Activated T-helper 9 cell treated with anti-CD3 and anti-CD28 coated beads, Interleukin-2, amount 50 U/mL, for 16 hours (primary cell): ENCODE data around the gene CRACDL.

Experiments used
- DNase-seq: peaks from one replicate; pipeline ENCODE4 v3.0.0-alpha.2; 2020; ENCODE audit warnings: low read depth

Gene CRACDL

DNA sequence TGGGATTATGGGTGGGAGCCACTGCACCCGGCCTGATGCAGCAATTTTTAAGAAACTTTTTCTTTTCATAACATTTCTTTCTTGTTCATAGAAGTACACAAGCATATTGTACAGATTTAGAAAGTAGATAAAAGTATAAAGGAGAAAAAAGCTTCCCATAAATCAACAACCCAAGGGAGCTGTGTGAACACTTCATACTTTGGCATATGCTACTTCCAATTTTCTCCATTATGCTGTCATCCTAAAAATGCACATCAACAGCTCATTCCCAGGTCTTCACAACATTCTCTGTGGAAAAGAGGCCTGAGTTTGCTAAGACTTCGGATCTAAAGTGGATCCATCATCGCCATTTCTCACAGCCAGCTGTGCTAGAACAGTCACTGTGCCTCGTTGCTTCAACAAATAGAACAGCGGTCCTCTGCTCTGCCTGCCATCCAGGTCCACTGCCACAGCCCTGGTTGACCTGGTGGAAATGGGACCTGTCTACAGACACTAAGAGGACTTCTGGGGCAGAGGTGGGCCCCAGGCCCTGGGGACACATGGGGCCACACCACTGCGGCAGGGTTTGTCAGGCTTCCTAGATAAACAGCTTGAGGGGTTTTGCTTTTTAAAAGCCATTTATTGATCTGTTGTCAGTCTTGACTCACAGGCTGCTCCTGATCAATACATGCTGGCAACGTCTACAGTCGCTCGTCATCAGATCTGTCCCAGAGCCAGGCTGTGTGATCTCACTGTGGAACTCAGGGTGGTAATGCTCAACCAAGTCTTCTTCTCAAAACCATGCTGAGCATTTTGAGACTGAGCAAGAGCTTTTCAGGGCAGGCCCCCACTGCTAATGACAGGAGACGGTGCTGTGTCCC, 132.4 kb downstream of the CRACDL start:
- DNase-seq = no peak

DNA sequence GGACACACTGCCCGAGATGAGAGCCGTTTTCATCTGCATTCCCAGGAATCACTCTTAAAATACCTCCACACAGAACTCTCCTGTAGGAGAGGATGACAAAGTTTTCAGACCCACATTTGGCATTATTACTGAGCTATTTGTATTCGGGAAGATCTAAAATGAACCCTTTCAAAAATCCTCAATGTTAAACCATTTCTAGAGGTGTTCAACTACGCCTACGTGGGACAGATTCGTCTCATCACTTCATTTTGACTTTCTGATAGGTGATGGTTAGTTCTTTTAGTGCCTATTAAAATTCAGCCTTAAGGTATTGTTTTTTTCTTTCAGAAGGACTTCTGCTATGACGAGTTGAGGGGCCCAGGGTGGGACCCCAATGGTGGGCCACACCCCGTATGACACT, 133.7 kb downstream of the CRACDL start:
- DNase-seq = no peak

DNA sequence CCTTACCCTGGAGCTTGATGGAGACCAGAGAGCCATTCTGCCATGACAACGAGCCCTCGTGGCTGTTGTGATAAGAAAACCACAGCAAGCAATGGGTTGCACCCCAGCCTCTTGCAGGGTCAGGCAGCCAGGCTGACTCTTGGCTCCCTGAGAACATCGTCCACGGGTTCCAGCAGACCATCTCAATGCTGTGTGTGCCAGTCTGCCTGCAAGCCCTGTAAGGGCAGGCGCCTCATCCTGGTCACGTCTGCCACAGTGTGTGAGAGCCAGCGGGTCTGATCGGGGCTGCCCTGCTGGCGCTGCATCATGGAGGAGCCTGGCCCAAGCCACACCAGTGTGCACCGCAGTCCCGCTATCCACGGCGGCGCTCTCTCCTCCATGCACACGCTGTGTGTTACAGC, 134.1 kb downstream of the CRACDL start:
- DNase-seq = no peak

DNA sequence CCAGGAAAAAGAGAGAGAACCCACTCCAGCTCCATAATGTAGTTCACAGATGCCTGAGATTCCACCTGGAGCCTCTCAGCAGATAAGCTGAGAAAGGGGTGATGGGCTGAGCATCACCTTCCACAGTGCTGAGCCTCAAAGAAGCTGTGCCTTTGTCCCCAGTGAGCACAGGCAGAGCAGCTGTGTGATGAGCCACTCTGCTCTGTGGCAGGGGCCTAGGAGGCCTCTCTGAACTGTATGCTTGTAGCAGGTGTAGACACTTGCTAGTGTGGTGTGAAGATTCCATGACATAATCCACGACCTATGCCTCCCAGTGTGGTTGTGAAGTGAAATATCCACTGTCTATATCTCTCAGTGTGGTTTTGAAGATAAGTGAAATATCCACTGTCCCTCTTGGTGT, 134.7 kb downstream of the CRACDL start:
- DNase-seq = no peak

DNA sequence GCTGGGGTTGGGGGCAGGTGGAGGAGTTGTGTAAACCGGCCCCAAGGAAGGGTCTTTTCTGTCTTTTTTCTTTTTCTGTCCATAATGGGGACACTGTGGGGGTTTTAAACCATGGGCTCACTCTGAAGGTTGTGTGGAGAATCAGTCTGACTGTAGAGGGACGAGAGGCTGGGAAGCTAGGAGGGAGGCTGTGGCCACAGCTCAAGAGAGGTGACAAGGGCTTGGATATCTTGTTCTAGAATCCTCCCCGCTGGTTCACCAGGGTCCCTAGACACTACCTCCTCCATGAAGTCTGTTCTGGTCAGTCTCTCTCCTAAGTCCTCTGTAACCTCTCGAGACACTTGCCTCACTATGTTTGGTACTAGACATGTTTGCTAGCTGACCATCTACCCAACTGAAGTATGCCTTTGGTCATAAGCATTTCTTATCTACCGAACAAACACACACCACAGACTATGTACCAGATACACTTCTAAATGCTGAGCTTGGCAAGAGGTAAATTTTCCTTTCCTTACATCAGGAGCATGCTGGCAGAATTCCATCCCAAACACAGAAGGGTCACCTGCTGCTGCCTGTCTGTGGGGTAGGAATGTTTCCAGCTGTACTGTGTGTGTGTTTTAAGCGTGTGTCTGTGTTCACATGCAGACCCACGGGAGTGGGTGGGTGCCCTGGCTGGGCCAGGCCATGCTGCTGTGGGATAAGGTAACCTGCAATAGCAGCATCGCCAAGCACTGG, 135.5 kb downstream of the CRACDL start:
- DNase-seq = no peak

DNA sequence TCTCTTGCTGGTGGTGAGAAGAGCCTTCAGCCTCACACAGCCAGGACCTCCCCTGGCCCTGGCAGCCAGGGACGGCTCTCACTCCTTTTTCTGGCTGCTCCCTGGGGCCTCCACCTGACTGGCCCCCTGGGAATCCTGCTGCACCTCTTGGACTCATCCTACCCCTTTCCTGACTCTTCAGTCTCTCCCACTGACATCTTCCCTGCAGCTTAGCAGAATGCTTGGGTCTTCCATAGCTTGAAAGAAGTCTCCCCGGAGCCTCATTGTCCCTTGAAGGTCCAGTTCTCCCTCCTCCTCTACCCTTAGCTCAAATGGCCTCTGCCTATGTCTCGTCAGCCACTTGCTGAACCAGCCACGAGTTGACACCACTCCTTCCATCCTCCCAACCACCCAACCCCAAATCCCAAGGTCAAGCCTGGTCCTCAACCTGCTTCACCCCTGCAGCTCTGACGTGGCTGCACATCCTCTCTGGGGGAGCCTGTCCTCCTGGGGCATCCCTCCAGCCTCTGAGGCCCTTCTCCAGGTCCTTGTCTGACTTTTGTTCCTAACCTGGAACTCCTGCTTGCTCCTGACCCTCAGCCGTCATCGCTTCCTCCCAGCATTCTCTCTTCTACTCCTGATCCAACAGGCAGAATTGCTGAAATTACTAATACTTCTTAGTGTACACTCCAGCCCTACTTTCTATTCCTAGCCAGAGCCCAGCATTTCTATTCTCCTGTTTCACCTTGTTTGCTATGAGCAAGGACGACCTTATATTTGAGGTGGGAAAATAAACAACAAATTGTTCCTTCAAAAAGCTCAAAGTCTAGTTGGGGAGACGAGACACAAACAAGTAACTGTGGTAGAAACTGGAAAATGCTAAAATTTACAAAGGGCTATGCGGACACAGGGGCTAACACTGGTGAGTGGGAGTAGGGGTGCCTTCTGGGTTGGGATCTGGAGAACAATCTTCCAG, 136.4 kb downstream of the CRACDL start:
- DNase-seq = no peak

DNA sequence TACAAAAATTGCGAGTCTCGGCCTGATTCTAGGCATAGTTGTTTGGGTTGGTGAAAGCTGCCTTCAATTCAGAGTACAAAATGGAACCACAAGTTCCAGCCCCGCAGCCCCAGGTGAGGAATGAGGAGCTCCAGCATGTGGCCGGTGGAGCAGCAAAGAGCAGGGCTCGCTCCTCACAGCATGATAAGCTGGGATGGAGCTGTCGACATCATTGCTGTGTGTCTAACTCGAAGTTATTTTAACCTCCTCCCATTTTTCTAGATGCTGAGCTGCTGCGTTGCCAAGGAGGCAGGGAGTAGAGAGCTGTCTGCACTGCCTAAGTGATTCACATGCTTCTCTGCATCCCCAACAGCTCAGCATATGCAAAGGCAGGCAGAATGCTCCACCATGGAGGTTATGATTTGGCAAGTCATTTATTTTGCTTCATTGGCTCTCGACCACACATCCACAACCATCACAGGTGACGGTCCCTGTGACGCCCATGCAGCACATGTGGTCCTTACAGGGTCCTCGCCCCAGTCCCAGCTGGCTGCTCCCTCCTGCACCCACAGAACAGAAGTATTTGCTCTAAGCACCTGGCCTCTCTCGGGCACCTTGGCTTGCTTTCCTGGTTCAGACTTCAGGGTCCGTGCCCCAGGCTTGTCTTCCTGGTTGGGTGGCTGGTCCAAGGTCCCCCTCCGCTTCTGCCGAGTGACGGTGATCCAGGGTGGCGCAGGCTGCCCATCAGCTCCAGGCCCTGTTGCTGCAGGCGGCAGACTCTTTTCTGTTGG, 139.1 kb downstream of the CRACDL start:
- no peak for DNase-seq

DNA sequence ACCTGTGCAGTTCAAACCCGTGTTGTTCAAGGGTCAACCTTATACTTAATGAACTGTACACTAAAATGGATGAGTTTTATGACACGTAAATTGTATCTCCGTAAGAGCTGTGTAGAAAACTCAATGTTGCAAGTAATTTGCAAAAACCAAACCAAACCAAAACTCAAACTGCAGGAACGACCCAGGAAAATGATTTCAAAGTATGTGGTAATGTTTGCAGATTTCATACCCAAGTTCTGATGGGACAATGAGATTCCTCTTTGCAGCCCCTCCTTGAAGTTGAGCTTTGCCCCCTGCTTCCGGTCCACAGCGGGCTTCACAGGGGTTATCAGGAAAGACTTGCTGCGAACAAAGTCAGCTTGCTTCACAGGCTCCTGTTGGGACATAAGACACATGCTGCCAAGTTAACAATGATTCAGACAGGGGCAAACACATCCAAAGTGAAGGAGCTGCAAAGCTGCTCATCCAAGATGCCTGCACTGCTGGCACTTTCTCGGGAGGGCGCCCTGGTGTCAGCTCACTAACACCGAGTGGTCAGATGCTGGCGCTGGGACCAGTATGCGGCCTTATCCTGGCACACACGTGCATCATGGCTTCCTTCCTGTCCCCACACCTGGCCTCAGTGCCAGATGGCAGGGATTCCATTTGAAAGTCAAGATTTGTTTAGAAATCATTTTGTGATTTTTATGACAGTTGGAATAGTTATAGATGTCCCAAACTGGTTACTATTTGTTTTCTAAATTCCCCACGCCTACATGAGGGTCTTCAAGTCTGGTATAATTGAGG, 139.9 kb downstream of the CRACDL start:
- DNase-seq = no peak

DNA sequence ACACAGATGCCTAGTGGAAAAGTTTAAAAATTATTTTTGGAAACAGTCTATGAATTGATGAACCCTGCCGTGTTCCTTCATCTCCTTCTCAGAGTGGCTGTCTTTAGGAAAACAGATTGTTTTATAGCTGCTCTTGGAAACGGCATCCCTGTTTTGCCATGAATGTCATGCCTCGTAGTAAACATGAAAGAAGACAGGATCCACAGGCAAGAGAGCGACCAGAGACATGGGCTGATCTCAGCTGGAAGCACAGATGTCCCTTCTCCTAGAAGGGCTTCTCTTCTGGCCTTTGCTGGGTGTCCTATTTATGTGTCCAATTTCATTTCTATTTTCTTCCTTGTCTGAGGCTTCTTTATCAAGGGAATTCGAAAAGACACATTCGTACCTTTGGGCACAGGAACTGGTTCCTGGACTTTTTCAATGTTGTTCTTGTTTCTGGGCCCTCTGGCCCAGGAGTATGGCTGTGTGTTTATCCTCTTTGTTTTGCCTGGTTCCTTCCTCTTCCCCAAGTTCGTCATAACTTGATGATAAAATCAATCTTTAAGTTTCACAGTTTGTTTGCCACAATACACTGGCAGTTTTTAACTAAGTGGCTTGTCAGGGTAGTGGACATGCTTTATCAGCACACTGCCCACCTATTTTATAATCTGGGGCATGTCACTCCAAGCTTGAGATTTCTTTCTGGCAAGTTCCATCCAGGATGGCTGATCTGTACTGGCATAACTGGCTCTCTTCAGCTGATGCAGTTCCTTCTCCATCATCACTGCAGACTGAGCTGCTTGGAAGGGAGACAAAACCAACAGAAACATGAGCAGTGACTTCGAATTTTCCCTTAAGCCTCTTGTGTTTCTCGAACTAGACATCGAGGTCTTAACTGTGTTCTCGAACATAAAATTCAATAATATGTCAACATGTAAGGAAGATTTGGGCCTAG, 141.9 kb downstream of the CRACDL start:
- DNase-seq = no peak

DNA sequence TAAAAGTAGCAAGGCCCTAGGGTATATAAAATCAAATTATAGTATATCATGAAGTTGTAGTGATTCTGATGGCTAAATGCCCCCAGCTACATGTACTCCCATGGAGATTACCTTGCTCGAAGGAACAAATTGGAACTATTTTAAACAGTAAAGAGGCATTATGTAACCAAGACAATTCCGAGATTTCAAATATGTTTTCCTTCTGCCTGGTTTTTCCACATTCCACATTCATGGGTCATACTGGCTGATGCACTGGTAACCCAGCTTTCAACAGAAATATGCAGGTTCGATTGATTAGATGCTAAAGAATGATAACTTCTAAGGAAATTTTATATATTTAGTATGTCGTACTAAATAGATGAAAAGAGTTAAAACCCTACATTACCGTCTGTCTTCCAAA, 142.8 kb downstream of the CRACDL start:
- no peak for DNase-seq

DNA sequence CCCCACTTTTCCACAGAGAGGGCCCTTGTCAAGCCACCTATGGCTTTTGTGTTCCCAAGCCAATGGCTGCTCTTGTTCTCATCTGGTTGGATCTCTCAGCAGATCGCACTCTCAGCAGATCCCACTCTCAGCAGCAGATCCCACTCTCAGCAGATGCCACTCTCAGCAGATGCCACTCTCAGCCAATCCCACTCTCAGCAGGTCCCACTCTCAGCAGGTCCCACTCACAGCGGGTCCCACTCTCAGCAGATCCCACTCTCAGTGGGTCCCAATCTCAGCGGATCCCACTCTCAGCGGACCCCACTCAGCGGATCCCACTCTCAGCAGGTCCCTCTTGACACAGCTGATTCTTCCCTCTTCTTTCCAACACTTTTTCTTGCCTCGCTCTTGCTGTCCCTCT, 145.8 kb downstream of the CRACDL start:
- no peak for DNase-seq

DNA sequence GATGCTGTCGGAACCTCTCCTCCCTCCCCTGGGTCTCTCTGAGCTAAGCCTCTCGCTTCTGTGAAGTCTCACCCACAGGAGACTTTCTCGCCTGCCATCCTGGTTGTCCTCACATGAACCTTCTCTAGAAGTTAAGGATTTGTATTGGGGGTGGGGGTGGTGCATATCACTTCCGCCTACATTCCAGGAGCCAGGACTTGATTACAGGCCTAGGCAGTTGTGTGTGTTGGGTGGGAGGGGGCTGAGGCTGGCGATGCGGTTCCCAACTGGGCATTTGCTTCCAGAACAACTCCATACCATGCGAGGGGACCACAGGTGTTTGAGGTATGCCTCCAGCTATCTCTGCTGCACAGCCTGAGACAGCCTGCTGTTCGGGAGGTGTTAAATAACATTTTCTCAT, 148.3 kb downstream of the CRACDL start:
- no peak for DNase-seq

DNA sequence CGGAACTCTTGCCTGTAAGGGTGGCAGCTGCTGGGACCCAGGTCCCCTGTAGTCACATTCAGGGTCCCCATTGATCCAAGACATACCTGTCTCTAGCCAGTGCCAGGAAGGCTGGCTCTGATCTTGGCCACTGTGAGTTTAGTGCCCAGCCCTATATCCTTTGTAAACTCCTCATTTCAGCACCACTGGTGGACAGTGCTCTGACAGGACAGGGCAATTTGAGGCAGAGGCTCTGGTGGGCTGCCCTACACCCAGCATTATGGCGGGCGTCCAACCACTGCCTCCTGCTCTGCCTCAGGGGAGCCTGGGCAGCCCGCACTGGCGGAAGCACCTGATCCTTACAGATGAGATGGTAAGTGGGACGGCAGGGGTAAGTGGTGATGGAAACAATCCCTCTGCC, 149.8 kb downstream of the CRACDL start:
- no peak for DNase-seq

DNA sequence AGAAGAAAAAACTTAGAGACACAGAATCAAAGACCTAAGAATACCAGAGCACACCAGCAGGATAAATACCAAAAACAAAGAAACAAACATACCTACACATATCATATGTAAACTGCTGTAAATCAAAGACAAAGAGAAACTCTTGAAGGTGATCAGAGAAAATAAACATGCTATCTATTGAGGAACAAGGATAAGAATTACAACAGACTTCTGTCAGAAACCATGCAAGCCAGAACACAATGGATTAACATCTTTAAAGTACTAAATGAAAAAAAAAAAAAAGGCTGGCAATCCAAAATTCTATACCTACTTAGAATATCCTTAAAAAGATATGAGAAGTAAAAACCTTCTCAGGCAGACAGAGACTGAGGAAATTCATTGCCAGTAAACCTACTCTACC, 153.5 kb downstream of the CRACDL start:
- no peak for DNase-seq

DNA sequence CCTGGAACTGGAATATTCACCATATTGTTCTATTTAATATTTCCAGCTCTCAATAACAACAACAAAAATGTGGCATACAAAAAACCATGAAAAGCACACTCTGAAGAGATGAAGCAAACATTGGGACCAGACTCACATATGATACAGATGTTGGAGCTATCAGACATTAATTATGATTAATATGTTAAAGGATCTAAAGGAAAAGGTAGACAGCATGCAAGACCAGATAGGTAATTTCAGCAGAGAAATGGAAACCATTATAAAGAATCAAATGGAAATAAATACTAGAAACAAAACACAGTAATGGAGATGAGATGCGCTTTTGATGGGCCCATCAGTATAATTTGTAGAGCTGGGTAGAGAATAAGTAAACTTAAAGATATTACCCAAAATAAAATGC, 154.2 kb downstream of the CRACDL start:
- no peak for DNase-seq

DNA sequence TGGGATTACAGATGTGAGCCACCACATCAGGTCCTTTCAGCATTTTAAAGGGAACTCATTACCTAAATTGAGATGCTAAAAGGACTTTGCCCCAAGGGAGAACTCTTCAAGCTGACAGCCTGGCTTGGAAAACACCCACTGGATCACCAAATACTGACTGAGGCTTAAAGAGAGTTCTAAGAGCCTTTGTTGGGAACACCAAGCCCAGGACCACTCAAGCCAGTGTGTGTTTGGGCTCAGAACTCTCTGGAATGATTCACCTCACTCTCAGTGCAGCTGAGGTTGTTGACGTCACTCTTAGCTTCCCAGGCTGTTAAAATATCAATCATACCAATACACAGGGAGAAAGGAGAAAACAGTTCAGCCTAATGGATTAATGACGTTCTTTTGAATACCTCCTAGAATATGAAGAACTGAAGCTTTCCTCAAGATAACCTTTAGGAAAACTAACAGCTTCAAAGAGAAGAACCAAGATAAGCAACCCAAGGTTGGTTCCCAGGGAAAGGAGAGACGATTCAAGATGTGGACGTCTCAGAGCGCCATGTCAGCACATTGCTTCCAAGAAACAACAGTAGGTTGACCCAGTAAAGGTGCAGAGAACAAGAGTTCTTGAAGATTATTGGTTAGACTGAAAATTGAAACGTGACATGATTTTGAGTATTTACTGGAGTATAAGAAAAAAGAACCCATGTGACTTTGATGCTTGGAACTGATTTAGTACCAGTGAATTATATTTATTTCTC, 157.1 kb downstream of the CRACDL start:
- DNase-seq = no peak

DNA sequence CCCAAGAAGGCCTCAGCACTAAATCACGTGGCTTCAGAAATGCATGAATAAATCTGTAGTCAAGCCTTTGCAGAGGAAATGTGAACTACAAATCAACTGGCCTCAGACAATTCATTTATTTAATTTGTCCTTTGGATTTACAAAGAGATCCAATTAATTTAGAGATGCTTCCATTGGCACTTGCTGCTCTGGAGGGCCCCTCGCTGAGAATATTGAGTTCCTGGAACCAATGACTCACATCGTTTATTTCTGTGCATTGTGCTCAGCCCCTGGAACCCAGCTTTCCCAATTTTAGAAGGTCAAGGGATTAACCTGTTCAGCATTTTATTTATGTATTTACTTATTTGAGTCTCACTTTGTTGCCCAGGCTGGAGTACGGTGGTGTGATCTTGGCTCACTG, 157.9 kb downstream of the CRACDL start:
- no peak for DNase-seq

DNA sequence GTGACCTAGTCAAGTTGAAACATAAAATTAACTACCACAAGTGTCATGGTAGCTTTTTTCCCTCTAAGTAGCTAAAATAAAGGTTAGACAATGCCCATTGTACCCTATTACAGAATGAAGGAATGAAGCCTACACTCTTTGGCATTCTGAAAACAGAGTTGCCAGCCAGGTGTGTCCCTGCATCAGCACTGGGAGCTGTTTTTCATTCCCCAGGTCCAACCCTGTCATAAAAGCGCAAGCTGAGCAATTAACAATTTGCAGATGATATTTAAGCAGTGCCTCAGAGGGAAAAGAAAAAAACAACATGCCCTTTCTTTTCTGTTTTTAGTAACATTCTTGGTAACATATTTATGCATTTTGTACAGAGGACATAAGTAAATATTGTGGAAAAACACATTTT, 158.3 kb downstream of the CRACDL start:
- no peak for DNase-seq

DNA sequence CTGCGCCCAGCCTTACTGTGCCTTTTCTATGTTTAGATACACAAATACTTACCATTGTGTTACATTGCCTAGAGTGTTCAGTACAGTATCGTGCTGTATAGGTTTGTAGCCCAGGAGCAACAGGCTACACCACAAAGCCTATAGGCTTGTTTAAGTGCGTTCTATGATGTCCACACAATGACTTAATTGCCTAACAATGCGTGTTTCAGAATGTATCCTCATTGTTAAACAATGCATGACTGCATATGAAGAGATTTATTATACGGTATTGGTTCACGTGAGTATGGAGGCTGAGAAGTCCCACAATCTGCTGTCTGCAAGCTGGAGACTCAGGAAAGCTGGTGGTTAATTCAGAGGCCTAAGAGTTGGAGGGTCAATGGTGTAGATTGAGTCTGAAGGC, 158.9 kb downstream of the CRACDL start:
- no peak for DNase-seq
